GM21528 (cell line): ENCODE data around the gene SF3B2.
"Not testable (repeated sequence)": the region's sequence is repeated elsewhere in the genome, so short reads cannot be mapped to it uniquely, and the experiment has no call there.

Source experiments
- ATAC-seq: cut with Tn5 transposase; IDR thresholded peaks from one replicate; pipeline ENCODE4 v1.9.1; 2021; ENCODE audit warnings: mild to moderate bottlenecking, moderate library complexity; ENCODE audit not compliant: unreplicated experiment, low FRiP score

The SF3B2 gene, protein sequence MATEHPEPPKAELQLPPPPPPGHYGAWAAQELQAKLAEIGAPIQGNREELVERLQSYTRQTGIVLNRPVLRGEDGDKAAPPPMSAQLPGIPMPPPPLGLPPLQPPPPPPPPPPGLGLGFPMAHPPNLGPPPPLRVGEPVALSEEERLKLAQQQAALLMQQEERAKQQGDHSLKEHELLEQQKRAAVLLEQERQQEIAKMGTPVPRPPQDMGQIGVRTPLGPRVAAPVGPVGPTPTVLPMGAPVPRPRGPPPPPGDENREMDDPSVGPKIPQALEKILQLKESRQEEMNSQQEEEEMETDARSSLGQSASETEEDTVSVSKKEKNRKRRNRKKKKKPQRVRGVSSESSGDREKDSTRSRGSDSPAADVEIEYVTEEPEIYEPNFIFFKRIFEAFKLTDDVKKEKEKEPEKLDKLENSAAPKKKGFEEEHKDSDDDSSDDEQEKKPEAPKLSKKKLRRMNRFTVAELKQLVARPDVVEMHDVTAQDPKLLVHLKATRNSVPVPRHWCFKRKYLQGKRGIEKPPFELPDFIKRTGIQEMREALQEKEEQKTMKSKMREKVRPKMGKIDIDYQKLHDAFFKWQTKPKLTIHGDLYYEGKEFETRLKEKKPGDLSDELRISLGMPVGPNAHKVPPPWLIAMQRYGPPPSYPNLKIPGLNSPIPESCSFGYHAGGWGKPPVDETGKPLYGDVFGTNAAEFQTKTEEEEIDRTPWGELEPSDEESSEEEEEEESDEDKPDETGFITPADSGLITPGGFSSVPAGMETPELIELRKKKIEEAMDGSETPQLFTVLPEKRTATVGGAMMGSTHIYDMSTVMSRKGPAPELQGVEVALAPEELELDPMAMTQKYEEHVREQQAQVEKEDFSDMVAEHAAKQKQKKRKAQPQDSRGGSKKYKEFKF

DNA sequence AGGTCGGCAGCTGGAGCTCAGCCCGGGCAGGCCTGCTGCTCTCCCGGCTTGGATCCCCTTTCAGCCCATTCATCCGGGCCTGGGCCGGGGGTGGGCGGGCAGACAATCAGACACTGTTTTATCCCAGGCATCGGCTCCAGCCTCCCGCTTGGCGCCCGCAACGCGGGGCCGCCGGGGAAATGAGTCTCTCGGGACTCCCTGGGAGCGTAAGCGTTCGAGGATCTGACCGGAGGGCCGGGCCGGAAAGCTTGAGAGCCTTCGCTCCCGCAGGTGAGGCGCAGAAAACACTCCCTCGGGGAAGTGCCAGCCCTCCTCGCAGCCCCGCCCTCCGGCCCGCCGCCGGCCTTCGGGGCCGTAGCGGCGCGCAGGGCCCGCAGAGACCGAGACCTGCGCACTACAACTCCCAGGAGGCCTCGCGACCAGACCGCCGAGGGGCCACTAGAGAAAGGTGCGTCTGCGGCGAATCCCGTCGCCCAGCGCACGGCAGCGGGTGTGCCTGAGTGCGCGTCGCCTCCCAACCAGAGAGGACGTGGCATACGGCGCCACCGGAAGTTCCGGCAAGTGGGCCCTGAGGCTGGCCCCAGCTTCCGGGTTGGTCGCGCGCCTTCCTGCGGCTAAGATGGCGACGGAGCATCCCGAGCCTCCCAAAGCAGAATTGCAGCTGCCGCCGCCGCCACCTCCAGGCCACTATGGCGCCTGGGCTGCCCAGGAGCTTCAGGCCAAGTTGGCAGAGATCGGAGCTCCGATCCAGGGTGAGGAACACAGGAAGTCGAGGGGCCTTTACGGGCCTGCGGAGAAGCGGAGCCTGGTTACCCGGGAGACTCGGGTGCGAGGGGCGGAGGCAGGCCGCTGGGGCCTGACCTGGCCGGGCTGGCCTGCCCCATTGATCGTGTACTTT, at the start of gene SF3B2:
Gene SF3B2 (plus strand): TSS at position 599 of the 898 bp plus-strand sequence. CDS start 21 bp downstream, at position 620.
- peak; percentile 93 for ATAC-seq

GRCh38 chr11:66002648-66003225, 49.4 kb upstream of the SF3B2 start:
- ATAC-seq: peak; percentile 40

GRCh38 chr11:66003291-66003690, 48.9 kb upstream of the SF3B2 start:
- no peak for ATAC-seq

DNA sequence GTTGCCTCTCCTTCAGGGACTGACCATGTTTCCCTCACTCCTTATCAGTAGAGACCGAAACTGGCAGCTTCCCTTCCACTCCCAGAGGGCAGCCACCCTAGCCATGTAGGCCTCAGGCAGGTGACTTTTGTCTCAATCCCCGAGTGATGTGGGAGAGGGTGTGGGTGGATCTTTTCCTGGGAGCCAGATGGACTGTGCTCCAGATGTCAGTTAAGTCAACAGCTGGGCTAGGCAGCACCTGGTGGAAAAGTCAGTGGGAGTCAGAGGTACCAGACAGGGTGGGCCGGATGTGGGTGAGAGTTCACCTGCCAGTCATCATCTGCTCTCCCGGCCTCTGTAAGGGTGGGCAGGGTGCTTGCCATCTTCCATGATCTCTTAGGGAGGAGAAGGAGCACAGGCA, 48.0 kb upstream of the SF3B2 start:
- ATAC-seq: no peak

- ATAC-seq: no peak
Observed at GRCh38 chr11:66006134-66006890, 45.9 kb upstream of the SF3B2 start.

DNA sequence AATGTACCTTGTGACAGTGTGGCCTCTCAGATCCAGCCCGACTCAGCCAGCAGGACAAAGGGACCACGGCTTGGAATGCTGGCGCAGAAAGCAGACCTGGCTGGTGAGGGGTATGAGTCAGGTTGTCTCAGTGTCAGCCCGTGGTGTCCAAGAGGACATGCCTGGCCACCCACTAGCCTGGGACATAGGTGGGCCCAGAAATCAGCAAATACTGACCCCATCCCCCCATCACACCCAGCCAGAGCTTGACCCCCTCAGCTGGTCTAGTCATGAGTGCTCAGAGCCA, 45.3 kb upstream of the SF3B2 start:
- no peak for ATAC-seq

- no peak for ATAC-seq
Observed at GRCh38 chr11:66007201-66007634, 44.9 kb upstream of the SF3B2 start.

DNA sequence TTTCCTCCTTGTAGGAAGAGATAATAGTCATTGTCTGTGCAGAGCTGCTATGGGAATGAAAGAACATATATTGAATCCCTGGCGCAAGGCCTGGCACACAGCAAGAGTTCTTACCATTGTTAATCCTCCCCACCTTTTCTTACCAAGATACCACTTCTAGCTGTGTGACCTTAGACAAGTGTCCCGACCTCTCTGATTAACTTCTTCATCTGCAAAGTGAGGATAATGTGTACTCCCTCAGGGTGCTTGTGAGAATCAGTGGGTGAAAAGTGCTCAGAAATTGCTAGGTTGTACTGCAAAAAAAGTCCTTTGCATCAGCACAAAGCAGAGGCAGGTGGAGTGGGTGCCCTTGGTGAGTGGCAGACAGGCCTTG, 44.1 kb upstream of the SF3B2 start:
- no peak for ATAC-seq

GRCh38 chr11:66008468-66009101, 43.6 kb upstream of the SF3B2 start:
- ATAC-seq: no peak

DNA sequence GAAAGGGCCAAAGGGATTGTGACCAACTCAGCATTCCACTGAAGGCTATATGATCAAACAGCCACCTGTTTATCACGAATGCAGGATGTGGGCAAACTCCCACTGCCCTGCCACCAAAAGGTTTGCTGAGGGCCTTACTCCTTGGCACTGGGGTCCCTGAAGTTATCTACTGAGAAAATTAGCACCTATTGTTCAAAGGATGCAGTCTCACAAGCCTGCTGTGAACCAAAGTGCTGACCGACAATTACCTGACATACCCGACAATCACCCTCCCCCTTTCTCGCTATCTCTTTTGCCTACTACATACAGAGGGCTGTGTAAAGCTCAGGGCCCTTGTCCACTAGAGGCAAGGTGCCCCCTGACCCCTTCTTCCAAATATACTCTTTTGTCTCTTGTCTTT, 42.1 kb upstream of the SF3B2 start:
- not testable (repeated sequence) for ATAC-seq

DNA sequence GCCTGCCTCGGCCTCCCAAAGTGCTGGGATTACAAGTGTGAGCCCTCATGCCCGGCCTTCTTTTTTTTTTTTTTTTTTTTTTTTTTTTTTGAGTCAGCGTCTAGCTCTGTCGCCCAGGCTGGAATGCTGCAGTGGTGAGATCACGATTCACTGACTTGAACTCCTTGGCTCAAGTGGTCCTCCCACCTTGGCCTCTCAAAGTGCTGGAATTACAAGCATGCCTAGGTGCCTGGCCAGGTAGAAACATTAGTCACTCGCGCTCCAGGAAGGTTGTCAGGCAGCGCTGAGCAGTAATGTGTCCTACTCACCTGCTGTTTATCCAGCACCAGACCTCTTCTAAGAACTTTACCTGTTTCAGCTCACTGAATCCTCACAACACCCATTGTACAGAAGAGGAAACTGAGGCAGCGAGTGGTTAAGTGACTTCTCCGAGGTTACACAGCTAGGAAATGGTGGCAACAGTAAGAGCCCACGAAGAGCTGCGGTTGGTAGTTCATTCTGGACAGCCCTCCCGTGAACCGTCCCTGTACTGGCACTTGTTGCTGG, 40.9 kb upstream of the SF3B2 start:
- ATAC-seq: no peak

GRCh38 chr11:66011785-66012303, 40.3 kb upstream of the SF3B2 start, which contains the start of gene CST6:
Gene CST6, plus strand, starts transcription at chr11:66012008. Its CDS starts 37 bp downstream, at chr11:66012045.
- no peak for ATAC-seq

DNA sequence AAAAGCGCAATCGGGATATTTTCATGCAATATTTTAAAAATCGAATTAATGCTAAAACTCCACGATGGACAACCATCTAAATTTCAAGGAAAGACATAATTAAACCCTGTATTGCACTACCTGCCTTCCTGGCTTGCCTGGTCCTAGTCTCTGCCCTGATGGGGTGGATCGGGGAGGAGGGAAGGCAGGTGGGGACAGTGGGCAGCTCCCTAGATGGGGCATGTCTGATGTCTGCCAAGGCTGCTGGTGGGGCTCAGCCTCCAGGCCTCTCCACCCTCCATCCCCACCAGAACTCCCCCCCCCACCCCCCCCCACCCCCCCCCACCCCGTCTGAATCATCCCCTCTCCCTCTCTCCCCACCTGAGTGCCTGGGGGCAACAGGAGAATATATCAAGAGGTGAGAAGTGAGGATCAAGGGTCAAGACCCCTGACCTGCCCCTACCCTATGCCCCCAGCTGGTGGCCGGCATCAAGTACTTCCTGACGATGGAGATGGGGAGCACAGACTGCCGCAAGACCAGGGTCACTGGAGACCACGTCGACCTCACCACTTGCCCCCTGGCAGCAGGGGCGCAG, 39.7 kb upstream of the SF3B2 start:
- ATAC-seq: no peak

DNA sequence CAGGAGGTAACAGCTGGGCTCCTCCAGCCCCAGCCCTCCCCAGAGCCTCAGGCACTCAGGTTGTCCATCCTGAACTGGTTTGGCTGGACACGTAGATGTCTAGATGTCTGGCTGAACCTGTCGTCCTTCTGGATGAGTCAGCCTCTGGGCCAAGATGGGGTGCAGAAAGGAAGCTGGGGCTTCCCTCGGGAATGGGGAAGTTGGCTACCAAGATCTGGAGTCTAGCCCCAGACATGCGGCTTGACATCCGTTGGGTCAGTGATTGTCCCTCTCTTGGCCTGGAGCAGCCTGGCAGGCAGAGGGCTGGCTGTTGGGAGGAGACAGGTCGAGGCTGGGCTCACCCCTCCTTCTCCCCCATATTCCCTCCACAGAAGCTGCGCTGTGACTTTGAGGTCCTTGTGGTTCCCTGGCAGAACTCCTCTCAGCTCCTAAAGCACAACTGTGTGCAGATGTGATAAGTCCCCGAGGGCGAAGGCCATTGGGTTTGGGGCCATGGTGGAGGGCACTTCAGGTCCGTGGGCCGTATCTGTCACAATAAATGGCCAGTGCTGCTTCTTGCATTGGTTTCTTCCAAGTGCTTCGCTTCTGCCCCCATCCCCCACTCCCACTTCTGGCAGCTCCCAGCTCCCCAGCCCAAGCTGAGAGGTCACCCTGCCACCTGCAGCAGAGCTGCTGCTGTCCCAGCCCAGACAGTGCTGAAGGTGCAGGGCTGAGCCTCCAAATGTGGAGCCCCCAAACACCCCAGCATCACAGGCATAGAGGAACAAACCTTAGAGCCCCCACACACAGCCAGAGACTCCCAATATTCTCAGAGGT, 39.0 kb upstream of the SF3B2 start:
- ATAC-seq: no peak

- no peak for ATAC-seq
Observed at GRCh38 chr11:66013762-66014100, 38.4 kb upstream of the SF3B2 start.

- no peak for ATAC-seq
Observed at GRCh38 chr11:66014804-66015453, 37.2 kb upstream of the SF3B2 start.

GRCh38 chr11:66015454-66015881, 36.7 kb upstream of the SF3B2 start:
- ATAC-seq: no peak
